HEK293T (cell line): ENCODE measurements around the gene ETHE1.

Source experiments
- ARNT ChIP-seq: fragments of 450-650 bp; IDR thresholded peaks from 2 replicates; pipeline ENCODE4 v1.6.1; 2017; ENCODE audit warnings: mild to moderate bottlenecking
- BHLHE40 ChIP-seq: fragments of 450-650 bp; IDR thresholded peaks from 2 replicates; pipeline ENCODE4 v1.6.1; 2016; ENCODE audit warnings: mild to moderate bottlenecking, moderate library complexity, borderline replicate concordance
- CTBP1 ChIP-seq: fragments of 450-650 bp; IDR thresholded peaks from 2 replicates; pipeline ENCODE4 v1.6.1; 2016; ENCODE audit warnings: borderline replicate concordance
- ELF4 ChIP-seq: fragments of 450-650 bp; IDR thresholded peaks from 2 replicates; pipeline ENCODE4 v1.6.1; 2017; ENCODE audit warnings: antibody characterized with exemption
- FOXA1 ChIP-seq: fragments of 450-650 bp; IDR thresholded peaks from 2 replicates; pipeline ENCODE4 v1.6.1; 2016; ENCODE audit warnings: mild to moderate bottlenecking
- FOXK2 ChIP-seq: fragments of 450-650 bp; IDR thresholded peaks from 2 replicates; pipeline ENCODE4 v1.6.1; 2016; ENCODE audit warnings: mild to moderate bottlenecking
- FOXM1 ChIP-seq: fragments of 450-650 bp; IDR thresholded peaks from 2 replicates; pipeline ENCODE4 v1.6.1; 2017; ENCODE audit warnings: mild to moderate bottlenecking, borderline replicate concordance
- HDGF ChIP-seq: fragments of 450-650 bp; IDR thresholded peaks from 2 replicates; pipeline ENCODE4 v1.6.1; 2017; ENCODE audit warnings: antibody characterized with exemption, borderline replicate concordance
- LEF1 ChIP-seq: fragments of 450-650 bp; IDR thresholded peaks from 2 replicates; pipeline ENCODE4 v1.6.1; 2017; ENCODE audit warnings: mild to moderate bottlenecking, borderline replicate concordance
- SP1 ChIP-seq: fragments of 450-650 bp; IDR thresholded peaks from 2 replicates; pipeline ENCODE4 v1.6.1; 2017
- SUZ12 ChIP-seq: fragments of 450-650 bp; IDR thresholded peaks from 2 replicates; pipeline ENCODE4 v1.6.1; 2016; ENCODE audit warnings: mild to moderate bottlenecking
- TARDBP ChIP-seq: fragments of 450-650 bp; IDR thresholded peaks from 2 replicates; pipeline ENCODE4 v1.6.1; 2016
- ZNF384 ChIP-seq: fragments of 450-650 bp; IDR thresholded peaks from 2 replicates; pipeline ENCODE4 v1.6.1; 2016
- TF ChIP-seq, protein P1 (sequence below): fragments of 450-650 bp; IDR thresholded peaks from 2 replicates; pipeline ENCODE4 v1.6.1; 2016

DNA sequence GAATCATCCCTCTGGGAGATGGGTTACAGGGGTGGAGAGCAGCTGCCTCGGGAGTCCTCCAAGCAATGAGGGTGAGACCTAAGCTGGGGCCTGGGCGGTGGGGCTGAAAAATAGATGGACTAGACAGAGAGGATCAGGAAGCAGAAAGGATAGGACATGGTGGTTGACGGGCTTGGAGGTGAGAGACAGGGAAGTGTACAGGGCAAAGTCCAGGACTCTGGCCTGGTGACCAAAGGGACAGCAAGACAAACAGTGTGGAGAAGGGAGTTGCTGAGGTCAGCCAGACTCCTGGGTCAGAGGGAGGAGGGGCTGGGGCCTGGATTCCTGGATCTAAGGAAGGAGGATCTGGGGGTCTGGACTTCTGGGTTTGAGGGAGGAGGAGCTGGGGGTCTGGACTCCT lies 28.0 kb downstream of the ETHE1 start:
- TF ChIP-seq FOXM1: no peak
- TF ChIP-seq FOXK2: no peak
- no peak for TF ChIP-seq LEF1
- TF ChIP-seq TARDBP: no peak
- TF ChIP-seq BHLHE40: no peak
- no peak for TF ChIP-seq ELF4
- no peak for TF ChIP-seq SP1
- no peak for TF ChIP-seq HDGF
- TF ChIP-seq, protein P1, sequence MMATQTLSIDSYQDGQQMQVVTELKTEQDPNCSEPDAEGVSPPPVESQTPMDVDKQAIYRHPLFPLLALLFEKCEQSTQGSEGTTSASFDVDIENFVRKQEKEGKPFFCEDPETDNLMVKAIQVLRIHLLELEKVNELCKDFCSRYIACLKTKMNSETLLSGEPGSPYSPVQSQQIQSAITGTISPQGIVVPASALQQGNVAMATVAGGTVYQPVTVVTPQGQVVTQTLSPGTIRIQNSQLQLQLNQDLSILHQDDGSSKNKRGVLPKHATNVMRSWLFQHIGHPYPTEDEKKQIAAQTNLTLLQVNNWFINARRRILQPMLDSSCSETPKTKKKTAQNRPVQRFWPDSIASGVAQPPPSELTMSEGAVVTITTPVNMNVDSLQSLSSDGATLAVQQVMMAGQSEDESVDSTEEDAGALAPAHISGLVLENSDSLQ: no peak
- no peak for TF ChIP-seq CTBP1
- TF ChIP-seq SUZ12: no peak
- TF ChIP-seq ARNT: no peak
- no peak for TF ChIP-seq FOXA1
- TF ChIP-seq ZNF384: no peak
